Mammary epithelial cell (primary cell): ENCODE results near the gene NR5A1.

Source experiments
- EZH2 ChIP-seq: IDR thresholded peaks from 2 replicates; pipeline ENCODE4 v1.6.1; 2012; ENCODE audit warnings: low read length, inconsistent platforms, borderline replicate concordance
- TF ChIP-seq, protein P1 (sequence below), 2 donors: IDR thresholded peaks in 1 of 2; conservative IDR thresholded peaks in 1 of 2; 2 replicates each; pipeline ENCODE4 v1.5.1; 2011 to 2012; ENCODE audit warnings: inconsistent platforms in 2 of 2, low read length in 2 of 2, mild to moderate bottlenecking in 2 of 2, control low read depth in 1 of 2, low read depth in 1 of 2; ENCODE audit not compliant: insufficient read depth in 1 of 2; ENCODE audit errors: extremely low read depth in 1 of 2

DNA sequence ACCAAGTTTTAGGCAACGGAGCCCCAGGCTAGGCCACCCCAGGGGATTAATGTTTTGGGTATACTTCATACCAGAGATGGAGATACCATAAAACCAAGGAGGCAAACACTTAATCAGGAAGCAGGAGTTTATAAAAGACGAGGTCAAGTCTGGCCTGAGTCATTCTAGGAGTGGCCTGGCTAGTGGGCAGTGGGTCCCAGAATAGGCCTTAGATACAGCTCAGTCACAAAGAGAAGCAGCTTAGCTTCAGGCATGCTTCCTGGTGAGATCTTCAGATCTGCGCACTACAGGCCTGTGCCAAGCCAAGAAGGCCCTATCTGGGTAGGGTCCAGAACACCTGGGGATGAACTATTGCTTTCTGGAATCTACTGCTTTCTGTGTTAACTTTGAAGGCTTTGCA lies 20.6 kb upstream of the NR5A1 start:
- TF ChIP-seq, protein P1, sequence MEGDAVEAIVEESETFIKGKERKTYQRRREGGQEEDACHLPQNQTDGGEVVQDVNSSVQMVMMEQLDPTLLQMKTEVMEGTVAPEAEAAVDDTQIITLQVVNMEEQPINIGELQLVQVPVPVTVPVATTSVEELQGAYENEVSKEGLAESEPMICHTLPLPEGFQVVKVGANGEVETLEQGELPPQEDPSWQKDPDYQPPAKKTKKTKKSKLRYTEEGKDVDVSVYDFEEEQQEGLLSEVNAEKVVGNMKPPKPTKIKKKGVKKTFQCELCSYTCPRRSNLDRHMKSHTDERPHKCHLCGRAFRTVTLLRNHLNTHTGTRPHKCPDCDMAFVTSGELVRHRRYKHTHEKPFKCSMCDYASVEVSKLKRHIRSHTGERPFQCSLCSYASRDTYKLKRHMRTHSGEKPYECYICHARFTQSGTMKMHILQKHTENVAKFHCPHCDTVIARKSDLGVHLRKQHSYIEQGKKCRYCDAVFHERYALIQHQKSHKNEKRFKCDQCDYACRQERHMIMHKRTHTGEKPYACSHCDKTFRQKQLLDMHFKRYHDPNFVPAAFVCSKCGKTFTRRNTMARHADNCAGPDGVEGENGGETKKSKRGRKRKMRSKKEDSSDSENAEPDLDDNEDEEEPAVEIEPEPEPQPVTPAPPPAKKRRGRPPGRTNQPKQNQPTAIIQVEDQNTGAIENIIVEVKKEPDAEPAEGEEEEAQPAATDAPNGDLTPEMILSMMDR (conservative IDR thresholded peaks at IDR 0.05 in 1 of 2, IDR thresholded peaks at IDR 0.05 in 1 of 2; ENCODE audit: extremely low read depth in 1 of 2, insufficient read depth in 1 of 2, low read depth in 1 of 2, low read length in 2 of 2), result no peak
- TF ChIP-seq EZH2, result no peak
